Mesothelial cell of epicardium (in vitro differentiated cells): Measurements from ENCODE around the gene TRIM71. TPM values are rescaled to one million over a fixed set of nuclear protein-coding genes. Genes with fewer than 3 reads are reported as not detected.

Source experiments
- DNase-seq, 2 experiments: peaks; one replicate each; pipeline ENCODE4 v3.0.0; 2021; ENCODE audit warnings: low spot score in 2 of 2; ENCODE audit not compliant: unreplicated experiment in 2 of 2
- H3K27ac Mint-ChIP-seq: 2 replicates; pipeline ENCODE4 v1.8.0; 2021; ENCODE audit warnings: mixed read lengths
- H3K27me3 Mint-ChIP-seq: 2 replicates; pipeline ENCODE4 v1.8.0; 2021; ENCODE audit warnings: low read depth, mixed read lengths
- H3K36me3 Mint-ChIP-seq: 2 replicates; pipeline ENCODE4 v1.8.0; 2021; ENCODE audit warnings: mixed read lengths
- H3K4me1 Mint-ChIP-seq: 2 replicates; pipeline ENCODE4 v1.8.0; 2021; ENCODE audit warnings: mixed read lengths
- H3K4me3 Mint-ChIP-seq: 2 replicates; pipeline ENCODE4 v1.8.0; 2021; ENCODE audit warnings: mild to moderate bottlenecking, moderate library complexity, mixed read lengths
- H3K9me3 Mint-ChIP-seq: 2 replicates; pipeline ENCODE4 v1.8.0; 2021; ENCODE audit warnings: mixed read lengths
- total RNA-seq: library from RNA; stranded (reverse); gene quantifications from 3 replicates; pipeline ENCODE4 v1.2.1, GENCODE V29; 2021
- TF ChIP-seq, protein P1 (sequence below): fragments of 200-600 bp; sonication (generic); IDR thresholded peaks from one replicate; pipeline ENCODE4 v1.5.0; 2021; ENCODE audit warnings: antibody characterized with exemption; ENCODE audit not compliant: unreplicated experiment

TRIM71 gene
- total RNA-seq, 1 donor from 2014 or later: 2.7 TPM

- DNase-seq: no peak
- Mint-ChIP-seq H3K9me3 (no peaks in the 10 kb centered on the region), H3K27ac (no peak overlapping the region), H3K27me3 (no peaks in the 10 kb centered on the region), H3K36me3 (no peaks in the 10 kb centered on the region), H3K4me3 (no peak overlapping the region), H3K4me1 (peaks cover 25% of the 10 kb centered on the region)
- TF ChIP-seq, protein P1, sequence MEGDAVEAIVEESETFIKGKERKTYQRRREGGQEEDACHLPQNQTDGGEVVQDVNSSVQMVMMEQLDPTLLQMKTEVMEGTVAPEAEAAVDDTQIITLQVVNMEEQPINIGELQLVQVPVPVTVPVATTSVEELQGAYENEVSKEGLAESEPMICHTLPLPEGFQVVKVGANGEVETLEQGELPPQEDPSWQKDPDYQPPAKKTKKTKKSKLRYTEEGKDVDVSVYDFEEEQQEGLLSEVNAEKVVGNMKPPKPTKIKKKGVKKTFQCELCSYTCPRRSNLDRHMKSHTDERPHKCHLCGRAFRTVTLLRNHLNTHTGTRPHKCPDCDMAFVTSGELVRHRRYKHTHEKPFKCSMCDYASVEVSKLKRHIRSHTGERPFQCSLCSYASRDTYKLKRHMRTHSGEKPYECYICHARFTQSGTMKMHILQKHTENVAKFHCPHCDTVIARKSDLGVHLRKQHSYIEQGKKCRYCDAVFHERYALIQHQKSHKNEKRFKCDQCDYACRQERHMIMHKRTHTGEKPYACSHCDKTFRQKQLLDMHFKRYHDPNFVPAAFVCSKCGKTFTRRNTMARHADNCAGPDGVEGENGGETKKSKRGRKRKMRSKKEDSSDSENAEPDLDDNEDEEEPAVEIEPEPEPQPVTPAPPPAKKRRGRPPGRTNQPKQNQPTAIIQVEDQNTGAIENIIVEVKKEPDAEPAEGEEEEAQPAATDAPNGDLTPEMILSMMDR: no peak
These were observed 42.7 kb downstream of the TRIM71 start for GRCh38 chr3:32860499-32860898.

GRCh38 chr3:32861681-32862080 is 43.9 kb downstream of the TRIM71 start:
- Mint-ChIP-seq H3K27ac (no peak overlapping the region), H3K27me3 (no peaks in the 10 kb centered on the region), H3K36me3 (no peaks in the 10 kb centered on the region), H3K9me3 (no peaks in the 10 kb centered on the region), H3K4me1 (peaks cover 33% of the 10 kb centered on the region), H3K4me3 (no peak overlapping the region)
- TF ChIP-seq, protein P1: no peak
- DNase-seq: no peak

DNA sequence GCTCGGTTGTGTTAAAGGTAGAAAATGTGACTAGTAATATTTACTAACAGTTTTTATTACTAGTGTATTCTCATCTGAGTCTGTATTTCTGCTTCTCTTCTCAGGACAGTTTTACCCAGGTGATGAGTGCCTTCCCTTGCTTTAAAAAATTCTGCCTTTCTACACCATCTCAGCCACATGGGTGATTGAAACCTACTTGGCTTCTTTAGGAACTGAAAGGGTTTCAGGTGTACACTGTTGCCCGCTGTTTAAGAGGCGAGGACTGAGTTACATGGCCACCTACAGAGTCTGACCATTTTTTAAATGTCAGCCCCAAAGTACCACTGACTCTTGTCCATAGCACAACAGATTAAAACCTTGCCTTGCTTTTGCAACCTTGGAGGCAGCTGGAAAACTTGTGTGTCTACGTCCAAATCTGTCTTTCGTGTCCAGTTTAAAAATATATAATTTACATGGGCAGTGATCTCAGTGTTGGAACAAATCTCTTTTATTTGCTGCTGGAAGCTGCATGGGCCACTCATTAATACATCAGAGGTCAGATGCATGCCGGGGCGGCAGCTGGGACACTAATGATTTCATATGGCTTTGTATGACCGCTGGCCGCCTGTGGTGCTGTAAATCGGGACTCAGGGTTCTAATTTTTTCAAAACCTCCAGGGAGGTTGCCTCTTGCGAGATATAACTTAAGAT is 44.6 kb downstream of the TRIM71 start:
- no peaks in the 10 kb centered on the region for H3K36me3 Mint-ChIP-seq
- DNase-seq: no peak
- H3K4me3 Mint-ChIP-seq: no peak overlapping the region
- TF ChIP-seq, protein P1: no peak
- H3K9me3 Mint-ChIP-seq: no peaks in the 10 kb centered on the region
- peak overlapping the region; percentile 15 for H3K27ac Mint-ChIP-seq
- H3K27me3 Mint-ChIP-seq: no peaks in the 10 kb centered on the region
- peaks cover 33% of the 10 kb centered on the region for H3K4me1 Mint-ChIP-seq

- Mint-ChIP-seq H3K9me3 (no peaks in the 10 kb centered on the region), H3K4me1 (peaks cover 33% of the 10 kb centered on the region), H3K4me3 (no peak overlapping the region), H3K27ac (peak overlapping the region; percentile 15), H3K36me3 (no peaks in the 10 kb centered on the region), H3K27me3 (no peaks in the 10 kb centered on the region)
- no peak for DNase-seq
- TF ChIP-seq, protein P1: no peak
These were observed 45.2 kb downstream of the TRIM71 start for GRCh38 chr3:32862936-32863487.

DNA sequence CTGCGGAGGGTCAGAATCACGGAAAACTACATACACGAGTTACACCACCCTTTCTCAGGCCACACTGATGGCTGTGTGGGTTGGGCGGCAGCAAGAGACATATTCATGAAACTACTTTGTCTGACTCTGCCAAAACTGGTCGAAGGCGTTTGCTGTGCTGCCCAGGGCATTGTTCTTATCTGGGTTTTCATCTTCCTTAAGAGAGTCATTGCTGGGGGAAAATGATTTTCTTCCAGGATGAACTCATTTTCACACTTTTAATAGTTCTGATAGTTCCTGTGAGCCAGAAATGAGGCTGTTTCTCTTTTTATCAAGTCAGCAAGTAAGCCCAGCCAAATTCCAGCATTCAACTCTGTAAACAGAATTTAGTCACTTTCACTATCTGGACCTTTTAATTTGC is 47.6 kb downstream of the TRIM71 start:
- Mint-ChIP-seq H3K9me3 (no peaks in the 10 kb centered on the region), H3K36me3 (no peaks in the 10 kb centered on the region), H3K27ac (peak overlapping the region; percentile 72), H3K4me1 (peaks cover 47% of the 10 kb centered on the region), H3K4me3 (peak overlapping the region; percentile 8), H3K27me3 (no peaks in the 10 kb centered on the region)
- TF ChIP-seq, protein P1: no peak
- no peak for DNase-seq
